GM18519 (cell line): ENCODE data around the gene NELFA.
"Not testable (repeated sequence)": the region's sequence is repeated elsewhere in the genome, so short reads cannot be mapped to it uniquely, and the experiment has no call there.

ENCODE experiments used
- ATAC-seq: cut with Tn5 transposase; IDR thresholded peaks from one replicate; pipeline ENCODE4 v1.9.1; 2021; ENCODE audit warnings: mild to moderate bottlenecking, moderate library complexity; ENCODE audit not compliant: unreplicated experiment, low FRiP score

NELFA gene

GRCh38 chr4:1997712-1998111 lies 11.1 kb downstream of the NELFA start:
- ATAC-seq = no peak

DNA sequence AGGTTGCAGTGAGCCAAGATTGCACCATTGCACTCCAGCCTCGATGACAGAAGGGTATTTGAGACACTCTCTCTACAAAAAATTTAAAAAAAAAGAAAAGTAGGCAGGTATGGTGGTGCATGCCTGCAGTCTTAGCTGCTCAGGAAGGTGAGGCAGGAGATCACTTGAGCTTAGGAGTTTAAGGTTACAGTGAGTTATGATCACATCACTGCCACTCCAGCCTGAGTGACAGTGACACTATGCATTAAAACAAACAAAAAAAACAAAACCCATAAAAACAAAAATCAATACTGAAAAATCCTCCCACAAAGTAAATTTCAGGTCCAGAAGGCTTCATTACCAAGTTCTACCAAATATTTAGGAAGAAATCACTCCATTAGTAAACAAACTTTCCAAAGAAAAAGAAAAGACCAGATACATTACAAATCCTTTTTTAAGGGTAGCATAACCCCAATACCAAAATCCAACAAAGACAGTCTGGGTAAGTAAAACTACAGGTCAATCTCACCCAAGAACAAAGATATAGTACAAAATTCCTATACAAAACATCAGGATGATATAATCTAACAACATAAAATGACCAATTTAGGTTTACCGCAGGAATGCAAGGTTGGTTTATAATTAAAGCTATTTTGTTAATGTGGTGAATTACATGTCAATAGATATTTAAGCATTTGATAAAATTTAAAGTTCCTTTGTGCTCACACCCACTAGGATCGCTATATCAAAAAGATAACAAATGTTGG lies 11.7 kb downstream of the NELFA start:
- no peak for ATAC-seq

DNA sequence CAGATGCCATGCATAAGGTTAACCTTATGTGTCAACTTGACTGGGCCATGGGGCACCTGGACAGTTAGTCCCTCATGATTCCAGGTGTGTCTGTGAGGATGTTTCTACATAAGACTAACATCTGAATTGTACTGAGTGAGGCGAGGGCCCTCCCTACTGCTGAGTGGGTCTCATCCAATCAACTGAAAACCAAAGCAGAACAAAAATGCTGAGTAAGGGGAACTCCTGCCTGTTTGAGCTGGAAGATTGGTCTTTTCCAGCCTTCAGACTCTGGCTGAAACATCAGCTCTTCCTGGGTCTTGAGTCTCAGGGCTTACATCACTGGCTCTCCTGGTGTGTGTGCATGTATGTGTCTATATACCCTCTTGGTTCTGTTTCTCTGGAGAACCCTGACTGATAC lies 13.8 kb downstream of the NELFA start:
- no peak for ATAC-seq

- ATAC-seq = not testable (repeated sequence)
These were observed 14.9 kb downstream of the NELFA start for GRCh38 chr4:1993718-1994516.

GRCh38 chr4:1993169-1993516 lies 15.6 kb downstream of the NELFA start:
- no peak for ATAC-seq

- ATAC-seq = no peak
These were observed 16.2 kb downstream of the NELFA start for GRCh38 chr4:1992468-1993168.

DNA sequence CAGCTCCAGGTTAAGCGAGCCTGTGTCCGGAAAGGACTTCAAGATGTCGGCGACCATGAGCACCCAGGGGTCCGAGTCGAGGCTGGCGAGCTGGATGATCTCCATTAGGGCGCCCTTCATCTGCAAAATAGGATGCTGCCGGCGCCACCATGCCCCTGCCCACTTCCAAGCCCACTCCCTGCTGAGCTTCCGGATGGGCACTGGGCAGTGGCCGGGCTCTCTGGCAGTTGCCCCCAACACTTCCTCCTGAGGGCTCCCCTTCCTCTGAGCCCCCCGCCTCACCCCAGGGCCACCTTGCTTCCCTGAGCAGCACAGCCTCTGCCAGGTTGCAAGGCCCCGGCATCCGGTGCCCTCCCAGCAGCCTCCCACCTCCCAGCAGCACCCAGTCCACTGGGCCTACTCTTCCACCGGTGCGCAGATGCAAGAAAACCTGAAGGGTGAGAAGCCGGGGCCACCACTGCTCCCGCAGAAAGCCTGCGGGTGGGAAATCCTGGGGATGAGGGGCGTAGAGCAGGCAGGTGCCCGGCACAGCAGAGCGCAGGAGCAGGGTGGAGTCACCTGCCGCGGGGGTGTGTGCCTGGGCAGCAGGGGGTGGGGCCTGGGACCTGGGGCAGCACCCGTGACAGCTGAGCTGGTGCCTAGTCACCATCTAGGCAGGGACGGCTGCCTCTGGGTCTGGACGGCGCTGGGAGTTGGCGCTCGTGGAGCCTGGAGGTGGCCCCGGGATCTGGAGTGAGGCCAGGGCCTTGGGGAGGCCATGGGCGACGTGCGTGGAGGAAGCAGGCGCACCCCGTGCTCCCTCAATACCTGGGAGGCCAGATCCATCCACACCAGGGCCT lies 17.0 kb downstream of the NELFA start:
- no peak for ATAC-seq

DNA sequence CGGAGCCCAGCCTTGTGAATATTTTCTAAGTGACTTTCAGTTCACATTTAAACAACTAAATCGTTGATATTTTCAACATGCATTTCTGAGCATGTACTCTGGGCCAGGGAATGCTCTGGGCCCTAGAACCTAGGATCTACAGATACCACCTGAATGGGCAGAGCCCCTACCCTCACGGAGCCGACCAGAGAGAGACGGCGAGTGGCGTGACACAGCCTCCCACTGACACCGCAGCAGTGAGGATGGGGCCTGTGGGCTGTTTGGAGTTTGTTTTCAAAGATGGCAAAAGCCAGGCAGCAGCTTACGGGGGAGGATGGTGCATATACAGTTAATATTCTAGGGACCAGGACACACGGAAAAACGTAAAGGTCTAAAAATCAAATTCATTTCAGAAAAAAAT lies 17.7 kb downstream of the NELFA start:
- no peak for ATAC-seq

DNA sequence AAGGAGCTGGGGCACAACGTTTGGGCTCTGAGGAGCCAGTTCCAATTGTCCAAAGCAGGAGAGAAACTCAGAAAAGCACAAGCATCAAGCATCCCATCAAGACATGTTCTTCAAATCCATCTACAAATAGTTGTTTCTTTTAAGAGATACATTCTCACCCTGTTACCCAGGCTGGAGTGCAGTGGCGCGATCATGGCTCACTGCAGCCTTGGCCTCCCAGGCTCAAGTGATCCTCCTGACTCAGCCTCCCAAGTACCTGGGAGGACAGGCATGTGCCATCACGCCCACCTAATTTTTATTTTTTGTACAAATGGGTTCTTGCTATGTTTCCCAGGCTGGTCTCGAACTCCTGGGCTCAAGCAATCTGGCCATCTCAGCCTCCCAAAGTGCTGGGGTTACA lies 18.1 kb downstream of the NELFA start:
- ATAC-seq = no peak

GRCh38 chr4:1990348-1990645 lies 18.5 kb downstream of the NELFA start:
- ATAC-seq = no peak

DNA sequence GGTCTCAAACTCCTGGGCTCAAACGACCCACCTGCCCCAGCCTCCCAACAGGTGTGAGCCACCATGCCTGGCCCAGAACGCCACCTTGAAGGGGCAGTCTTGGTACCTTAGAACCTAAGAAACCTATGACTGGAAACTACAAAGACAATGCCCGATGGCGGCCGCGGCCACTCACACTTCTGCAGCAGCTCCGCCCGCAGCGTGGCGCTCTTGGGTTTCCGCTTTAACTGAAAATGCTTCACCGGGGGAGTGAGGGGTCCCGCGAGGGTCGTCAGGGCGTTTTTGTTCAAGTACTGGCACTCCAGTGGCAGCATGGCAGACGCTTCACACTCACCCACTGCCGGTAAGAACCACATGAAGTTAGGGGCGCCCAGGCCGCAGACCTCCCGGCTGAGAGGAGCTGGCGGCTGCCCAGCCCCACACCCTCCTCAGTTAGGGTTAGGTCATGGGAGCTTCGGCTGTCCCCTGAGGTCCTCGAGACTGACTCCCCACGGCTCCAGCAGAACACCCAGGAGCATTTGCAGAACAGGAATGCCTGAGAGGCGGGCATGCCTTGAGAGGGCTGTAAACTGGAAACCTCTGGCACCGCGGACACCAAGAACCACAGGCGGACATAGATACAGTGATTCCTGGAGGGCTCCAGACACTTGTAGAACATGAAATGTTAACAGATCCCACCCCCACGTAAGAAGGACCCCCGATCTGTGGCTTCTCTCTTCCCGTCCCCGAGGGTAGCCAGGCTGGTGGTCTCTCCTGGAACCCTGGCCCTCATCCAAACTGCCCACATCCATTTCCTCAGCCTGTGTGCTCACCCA lies 19.0 kb downstream of the NELFA start:
- ATAC-seq = no peak

GRCh38 chr4:1988327-1988724 lies 20.4 kb downstream of the NELFA start:
- ATAC-seq = no peak

DNA sequence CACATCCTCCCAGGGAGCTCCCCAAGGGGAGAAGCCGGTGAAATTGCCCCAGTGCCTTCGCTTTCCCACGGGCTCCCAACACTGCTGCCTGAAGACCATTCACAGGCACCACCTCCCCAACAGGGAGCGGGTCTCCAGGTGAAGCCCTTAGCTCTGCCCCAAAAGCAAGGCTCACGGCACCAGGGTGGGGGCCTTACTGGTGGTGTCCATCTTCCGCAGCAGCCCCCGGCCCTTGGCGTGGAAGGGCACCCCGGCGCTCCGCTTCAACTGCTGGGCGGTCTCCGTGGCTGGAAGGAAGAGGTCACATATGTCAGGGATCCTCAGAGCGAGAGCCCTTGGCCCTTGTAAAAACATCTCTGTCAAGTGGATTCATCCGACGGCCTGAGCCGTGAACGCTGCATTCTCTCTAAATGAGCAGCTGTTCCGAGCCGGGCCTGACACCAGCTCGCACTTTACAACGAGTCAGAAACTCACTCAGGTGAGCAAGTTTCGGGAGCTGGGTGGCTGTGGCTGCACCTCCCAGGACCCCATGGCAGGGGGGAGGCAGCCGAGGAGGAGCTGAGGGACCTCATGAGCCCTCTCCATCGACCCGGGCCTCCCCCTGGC lies 20.9 kb downstream of the NELFA start:
- ATAC-seq = no peak

DNA sequence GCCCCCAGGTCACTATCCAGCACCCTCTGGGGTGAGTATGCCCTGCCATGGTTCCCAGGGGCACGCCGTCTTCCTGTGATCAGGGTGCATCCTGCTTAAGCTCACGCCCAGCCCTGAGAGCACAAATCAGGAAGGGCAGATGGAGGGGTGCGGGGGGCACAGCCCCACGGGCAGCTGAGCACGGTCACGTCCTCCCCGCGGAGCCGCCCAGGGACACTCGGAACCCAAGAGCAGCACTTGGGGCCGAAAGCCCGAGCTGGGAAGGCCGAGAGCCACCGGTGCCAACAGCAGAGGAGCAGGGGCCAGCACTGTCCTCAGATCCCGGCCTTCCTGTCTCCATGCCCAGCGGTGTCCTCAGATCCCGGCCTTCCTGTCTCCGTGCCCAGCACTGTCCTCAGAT lies 21.5 kb downstream of the NELFA start:
- no peak for ATAC-seq

GRCh38 chr4:1986578-1987210 lies 22.1 kb downstream of the NELFA start:
- no peak for ATAC-seq

DNA sequence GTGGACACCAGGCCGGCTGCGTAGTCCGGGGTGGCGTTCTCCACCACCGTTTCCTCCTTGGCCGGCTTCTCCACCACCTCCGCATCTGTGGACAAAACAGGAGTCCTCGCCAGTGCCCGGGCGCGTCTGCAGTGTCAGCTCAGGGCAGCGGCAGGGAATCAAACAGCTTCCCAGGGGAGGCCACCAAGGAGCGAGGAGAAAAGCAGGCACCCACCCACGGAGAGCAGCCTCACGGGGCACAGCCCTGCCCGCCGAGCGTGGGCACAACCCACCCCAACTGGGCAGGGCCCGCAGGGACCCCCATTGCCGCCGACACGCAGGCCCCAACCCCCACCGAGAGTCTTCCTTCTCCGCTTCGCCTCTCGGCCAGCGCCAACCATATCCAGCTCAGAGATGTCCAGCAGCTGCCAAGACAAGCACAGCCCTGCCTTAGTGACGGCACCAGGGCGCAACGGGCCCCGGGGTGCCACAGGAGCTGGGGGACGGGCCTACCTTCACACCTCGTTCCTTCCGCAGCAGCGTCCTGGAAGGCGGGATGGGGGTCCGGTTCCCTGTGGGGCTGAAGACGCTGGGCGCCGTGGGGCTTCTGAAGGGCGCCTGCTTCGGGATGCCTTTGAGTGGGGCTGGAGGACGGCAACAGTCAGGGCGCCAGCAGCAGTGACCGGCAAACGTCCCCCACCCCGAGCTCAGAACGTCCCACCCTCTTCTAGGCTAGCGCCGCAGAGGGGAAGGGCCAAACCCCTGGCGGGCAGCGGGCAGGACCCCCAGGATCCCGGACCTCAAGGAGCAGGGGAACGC lies 22.8 kb downstream of the NELFA start:
- ATAC-seq = no peak

DNA sequence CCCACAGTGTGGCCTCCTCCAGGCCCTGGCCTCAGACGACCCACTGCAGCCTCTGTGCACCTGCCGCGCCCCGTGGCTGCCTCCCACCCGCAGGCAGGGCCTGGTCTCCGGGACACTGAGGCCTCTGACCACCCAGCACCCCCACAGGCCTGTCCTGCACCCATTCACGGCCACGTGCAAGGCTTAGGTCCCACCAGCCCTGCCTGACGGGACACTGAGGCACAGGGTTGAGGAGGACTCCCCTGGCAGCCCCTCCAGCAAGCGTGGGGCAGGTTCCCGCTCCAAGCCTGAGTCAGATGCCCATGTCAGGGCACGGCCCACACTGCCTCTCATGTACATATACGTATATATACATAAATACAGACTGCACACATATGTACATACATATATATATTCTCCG lies 23.5 kb downstream of the NELFA start:
- no peak for ATAC-seq

DNA sequence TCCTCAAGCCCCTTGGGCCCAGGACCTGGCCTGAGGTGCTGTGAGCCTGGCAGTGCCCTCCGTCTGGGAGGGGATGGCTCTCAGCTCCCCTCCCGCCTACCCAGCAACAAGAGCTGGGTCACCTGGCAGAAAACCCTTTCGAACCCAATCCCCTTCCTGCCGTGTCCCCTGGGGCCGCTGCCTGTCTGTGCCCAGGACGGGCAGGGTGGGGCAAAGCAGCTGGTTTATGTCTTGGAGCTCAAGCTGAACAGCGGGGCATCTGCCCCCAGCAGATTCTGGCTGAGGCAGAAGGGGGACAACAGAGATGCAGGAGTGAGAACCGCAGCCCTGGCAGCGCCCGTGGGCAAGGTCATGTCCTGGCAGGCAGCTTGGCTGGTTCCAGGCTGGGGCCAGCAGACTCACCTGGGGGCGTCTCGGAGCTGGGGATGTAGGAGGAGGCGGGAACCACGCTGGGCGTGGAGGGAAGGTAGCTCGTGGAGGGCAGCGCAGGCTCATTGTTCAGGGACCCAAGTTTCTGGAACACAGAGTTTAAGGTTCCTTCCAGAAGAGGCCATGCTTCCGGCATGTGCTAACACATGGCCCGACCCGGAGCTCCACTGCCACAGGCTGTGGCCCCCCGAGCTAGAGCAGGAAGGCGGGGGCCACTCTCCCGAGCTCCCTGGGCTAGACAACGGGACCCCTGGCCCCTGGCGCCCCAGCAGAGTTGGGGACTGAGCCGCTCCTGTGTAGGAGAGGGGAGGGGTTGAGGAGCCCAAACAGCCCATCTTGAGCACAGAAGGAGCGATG lies 24.2 kb downstream of the NELFA start:
- no peak for ATAC-seq
